HepG2 (cell line): Measurements from ENCODE around the gene UBQLN1. TPM values are rescaled to one million over a fixed set of nuclear protein-coding genes. Genes with fewer than 3 reads are reported as not detected.

ENCODE experiments used
- ARNT ChIP-seq: fragments of 450-650 bp; IDR thresholded peaks from 2 replicates; pipeline ENCODE4 v1.6.1; 2017
- CBX2 ChIP-seq, 2 experiments: fragments of 200-600 bp in 1 of 2; sonication (generic); formaldehyde crosslinking in 1 of 2; IDR thresholded peaks; 2 replicates each; pipeline versions ENCODE4 v1.7.0 to v1.8.1; 2018 to 2022; ENCODE audit warnings: low read depth in 2 of 2, low read length in 1 of 2, mild to moderate bottlenecking in 1 of 2, missing genetic modification reagents in 1 of 2
- CC2D1A ChIP-seq: sonication (generic); formaldehyde crosslinking; IDR thresholded peaks from 2 replicates; pipeline ENCODE4 v1.8.1; 2023; ENCODE audit warnings: mild to moderate bottlenecking, missing genetic modification reagents
- CEBPB ChIP-seq: IDR thresholded peaks from 2 replicates; pipeline ENCODE4 v1.6.1; 2011; ENCODE audit warnings: low read depth, low read length, improper control_type of control experiment, borderline replicate concordance
- CEBPG ChIP-seq: IDR thresholded peaks from 2 replicates; pipeline ENCODE4 v1.6.1; 2016
- FOXK1 ChIP-seq: sonication (generic); formaldehyde crosslinking; IDR thresholded peaks from 2 replicates; pipeline ENCODE4 v1.4.0; 2020; ENCODE audit warnings: low read depth, missing genetic modification reagents, borderline replicate concordance
- IRX3 ChIP-seq: sonication (generic); formaldehyde crosslinking; IDR thresholded peaks from 2 replicates; pipeline ENCODE4 v1.8.1; 2023; ENCODE audit warnings: mild to moderate bottlenecking, low read depth, missing genetic modification reagents, borderline replicate concordance
- KMT2B ChIP-seq: IDR thresholded peaks from 2 replicates; pipeline ENCODE4 v1.6.1; 2016; ENCODE audit warnings: missing genetic modification reagents, missing compliant biosample characterization
- MAFF ChIP-seq: IDR thresholded peaks from 2 replicates; pipeline ENCODE4 v1.6.1; 2011; ENCODE audit warnings: low read depth, low read length, improper control_type of control experiment
- NR2C2 ChIP-seq: sonication (generic); formaldehyde crosslinking; IDR thresholded peaks from 2 replicates; pipeline ENCODE4 v1.4.0; 2020; ENCODE audit warnings: missing genetic modification reagents, mild to moderate bottlenecking, moderate library complexity, borderline replicate concordance
- POLR2G ChIP-seq: fragments of 200-400 bp; formaldehyde crosslinking; IDR thresholded peaks from 2 replicates; pipeline ENCODE4 v1.6.1; 2018; ENCODE audit warnings: mild to moderate bottlenecking, low read depth, low read length, moderate library complexity
- RAD51 ChIP-seq: fragments of 450-650 bp; IDR thresholded peaks from 2 replicates; pipeline ENCODE4 v1.6.1; 2016; ENCODE audit warnings: borderline replicate concordance
- RARG ChIP-seq: sonication (generic); formaldehyde crosslinking; IDR thresholded peaks from 2 replicates; pipeline ENCODE4 v1.4.0; 2020; ENCODE audit warnings: low read depth, mild to moderate bottlenecking, missing genetic modification reagents
- SCMH1 ChIP-seq: sonication (generic); formaldehyde crosslinking; IDR thresholded peaks from 2 replicates; pipeline ENCODE4 v1.9.0; 2021; ENCODE audit warnings: missing genetic modification reagents, mild to moderate bottlenecking, borderline replicate concordance
- SOX13 ChIP-seq, 3 experiments: fragments of 450-650 bp in 1 of 3; sonication (generic) in 1 of 3; formaldehyde crosslinking in 1 of 3; IDR thresholded peaks in 2 of 3; conservative IDR thresholded peaks in 1 of 3; 2 replicates each; pipeline versions ENCODE4 v1.5.0 to v1.6.1; 2016 to 2020; ENCODE audit warnings: antibody characterized with exemption in 1 of 3, mild to moderate bottlenecking in 1 of 3, missing compliant biosample characterization in 1 of 3, missing genetic modification reagents in 1 of 3, moderate library complexity in 1 of 3
- TBX3 ChIP-seq: fragments of 450-650 bp; IDR thresholded peaks from 2 replicates; pipeline ENCODE4 v1.6.1; 2017; ENCODE audit warnings: antibody characterized with exemption, mild to moderate bottlenecking, inconsistent platforms, borderline replicate concordance
- TGIF2 ChIP-seq: IDR thresholded peaks from 2 replicates; pipeline ENCODE4 v1.6.1; 2016; ENCODE audit warnings: control low read depth, missing compliant biosample characterization
- TOPORS ChIP-seq: sonication (generic); formaldehyde crosslinking; IDR thresholded peaks from 2 replicates; pipeline ENCODE4 v1.8.0; 2023; ENCODE audit warnings: mild to moderate bottlenecking, missing genetic modification reagents
- ZBTB21 ChIP-seq: sonication (generic); formaldehyde crosslinking; IDR thresholded peaks from 2 replicates; pipeline ENCODE4 v1.4.0; 2020; ENCODE audit warnings: missing genetic modification reagents
- ZFP90 ChIP-seq: sonication (generic); formaldehyde crosslinking; IDR thresholded peaks from 2 replicates; pipeline ENCODE4 v1.8.0; 2022; ENCODE audit warnings: missing genetic modification reagents, mild to moderate bottlenecking, inconsistent platforms, borderline replicate concordance
- ZFY ChIP-seq: sonication (generic); formaldehyde crosslinking; IDR thresholded peaks from 2 replicates; pipeline ENCODE4 v1.4.0; 2020; ENCODE audit warnings: missing genetic modification reagents
- ZNF530 ChIP-seq: sonication (generic); formaldehyde crosslinking; IDR thresholded peaks from 2 replicates; pipeline ENCODE4 v1.5.0; 2020; ENCODE audit warnings: low read depth, mild to moderate bottlenecking, missing genetic modification reagents
- ZNF749 ChIP-seq: sonication (generic); formaldehyde crosslinking; IDR thresholded peaks from 2 replicates; pipeline ENCODE4 v1.8.0; 2022; ENCODE audit warnings: mild to moderate bottlenecking, missing genetic modification reagents, moderate library complexity, borderline replicate concordance
- polyA plus RNA-seq, 8 experiments: library from polyadenylated mRNA; depleted of rRNA in 3 of 8; stranded (reverse) in 7 of 8; unstranded in 1 of 8; fragments of >200 nt; fragmentation: Illumina TruSeq in 4 of 8; extraction: Trizol in 4 of 8; gene quantifications; 2 replicates each; pipeline versions ENCODE4 v1.2.1 to v1.2.3, GENCODE V29; 2011 to 2016; ENCODE audit warnings: low read depth in 4 of 8, missing spikeins in 1 of 8, mixed read lengths in 1 of 8; ENCODE audit not compliant: insufficient read depth in 1 of 8
- total RNA-seq, 5 experiments: library from RNA; depleted of rRNA; stranded (reverse); fragments of >200 nt; fragmentation: Illumina TruSeq; extraction: Trizol; gene quantifications; 2 replicates each; pipeline ENCODE4 v1.2.3, GENCODE V29; 2016; ENCODE audit warnings: low read depth in 1 of 5
- TF ChIP-seq, protein P1 (sequence below): IDR thresholded peaks from 2 replicates; pipeline ENCODE4 v1.6.1; 2016
- TF ChIP-seq, protein P2 (sequence below): sonication (generic); formaldehyde crosslinking; IDR thresholded peaks from 2 replicates; pipeline ENCODE4 v1.5.1; 2020; ENCODE audit warnings: missing genetic modification reagents, mild to moderate bottlenecking, borderline replicate concordance
- TF ChIP-seq, protein P3 (sequence below): sonication (generic); formaldehyde crosslinking; IDR thresholded peaks from 2 replicates; pipeline ENCODE4 v1.5.0; 2020; ENCODE audit warnings: missing genetic modification reagents

Gene UBQLN1
- total and polyA plus RNA-seq, 2 of the 13 experiments (the other 11 are each of a cell fraction or from before 2014, with no cell fraction given): 78.1 to 83.8 TPM

DNA sequence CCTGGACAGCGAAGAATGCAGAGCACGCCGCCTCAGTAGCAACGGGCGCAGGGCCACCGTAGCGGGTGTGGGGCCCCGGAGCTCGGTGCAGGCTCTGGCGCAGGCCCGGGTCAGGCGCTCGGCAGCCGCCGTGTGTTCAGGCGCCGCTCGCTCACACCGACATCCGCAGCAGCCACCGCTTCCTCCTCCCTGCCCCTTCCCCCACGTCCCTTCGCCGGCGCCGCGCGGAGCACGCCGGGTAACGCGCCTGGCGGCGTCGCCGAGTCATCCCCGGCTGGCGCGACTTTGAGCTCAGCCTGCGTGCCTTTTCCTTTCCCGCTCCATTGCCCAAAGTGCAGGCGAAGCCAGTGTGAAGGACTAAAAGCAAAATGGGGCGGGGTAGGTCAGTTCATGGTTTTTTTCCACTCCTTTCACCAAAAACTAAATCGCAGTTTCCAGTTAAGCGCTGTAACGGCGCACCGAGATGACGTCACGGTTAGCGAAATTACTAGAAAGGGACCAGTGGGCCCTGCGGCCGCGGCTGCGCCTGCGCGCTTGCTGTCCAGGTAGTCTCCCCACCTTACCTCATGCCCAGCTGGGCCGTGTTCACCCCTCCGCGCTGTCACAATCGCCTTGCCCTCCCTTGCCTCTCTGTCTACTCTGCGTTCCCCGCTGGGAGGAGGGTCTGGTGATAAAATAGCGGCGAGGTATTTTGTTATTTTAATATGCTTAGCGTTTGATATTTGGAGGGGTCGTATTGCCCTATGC lies at the start of gene UBQLN1 (continued):
- TF ChIP-seq TBX3 (peak; percentile 38; the same call in 1 of the 2 replicates), CC2D1A (CRISPR knock-in tag) (no peak), TGIF2 (CRISPR knock-in tag) (no peak), ZFP90 (CRISPR knock-in tag) (peak; percentile 19; the same call in 1 of the 2 replicates), NR2C2 (CRISPR knock-in tag) (peak; percentile 70), FOXK1 (CRISPR knock-in tag) (peak; percentile 70), ZNF749 (CRISPR knock-in tag) (0 out of 2 replicates have a peak, but pooled peaks have one; percentile 82), CBX2 (IDR thresholded peaks at IDR 0.05; ENCODE audit: low read depth, low read length) (no peak), CBX2 (CRISPR knock-in tag; IDR thresholded peaks at IDR 0.05; ENCODE audit: low read depth) (0 out of 2 replicates have a peak, but pooled peaks have one; percentile 35), TOPORS (CRISPR knock-in tag) (peak; percentile 67; the same call in 1 of the 2 replicates), ZBTB21 (CRISPR knock-in tag) (peak; percentile 75; the same call in 1 of the 2 replicates), RARG (CRISPR knock-in tag) (no peak), CEBPG (no peak; the same call in 1 of the 2 replicates), SCMH1 (CRISPR knock-in tag) (no peak), SOX13 (IDR thresholded peaks at IDR 0.05) (0 out of 2 replicates have a peak, but pooled peaks have one; percentile 9), SOX13 (CRISPR knock-in tag; conservative IDR thresholded peaks at IDR 0.05 in 1 of 2, IDR thresholded peaks at IDR 0.05 in 1 of 2) (no peak; a peak in 1 of 4 replicates), KMT2B (CRISPR knock-in tag) (peak; percentile 98), ZNF530 (CRISPR knock-in tag) (no peak), CEBPB (no peak), IRX3 (CRISPR knock-in tag) (0 out of 2 replicates have a peak, but pooled peaks have one; percentile 50), ZFY (CRISPR knock-in tag) (peak; percentile 94), POLR2G (peak; percentile 88), ARNT (no peak), MAFF (no peak), RAD51 (no peak)
- TF ChIP-seq, protein P1, sequence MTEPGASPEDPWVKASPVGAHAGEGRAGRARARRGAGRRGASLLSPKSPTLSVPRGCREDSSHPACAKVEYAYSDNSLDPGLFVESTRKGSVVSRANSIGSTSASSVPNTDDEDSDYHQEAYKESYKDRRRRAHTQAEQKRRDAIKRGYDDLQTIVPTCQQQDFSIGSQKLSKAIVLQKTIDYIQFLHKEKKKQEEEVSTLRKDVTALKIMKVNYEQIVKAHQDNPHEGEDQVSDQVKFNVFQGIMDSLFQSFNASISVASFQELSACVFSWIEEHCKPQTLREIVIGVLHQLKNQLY (CRISPR knock-in tag): 0 out of 2 replicates have a peak, but pooled peaks have one; percentile 20
- TF ChIP-seq, protein P2, sequence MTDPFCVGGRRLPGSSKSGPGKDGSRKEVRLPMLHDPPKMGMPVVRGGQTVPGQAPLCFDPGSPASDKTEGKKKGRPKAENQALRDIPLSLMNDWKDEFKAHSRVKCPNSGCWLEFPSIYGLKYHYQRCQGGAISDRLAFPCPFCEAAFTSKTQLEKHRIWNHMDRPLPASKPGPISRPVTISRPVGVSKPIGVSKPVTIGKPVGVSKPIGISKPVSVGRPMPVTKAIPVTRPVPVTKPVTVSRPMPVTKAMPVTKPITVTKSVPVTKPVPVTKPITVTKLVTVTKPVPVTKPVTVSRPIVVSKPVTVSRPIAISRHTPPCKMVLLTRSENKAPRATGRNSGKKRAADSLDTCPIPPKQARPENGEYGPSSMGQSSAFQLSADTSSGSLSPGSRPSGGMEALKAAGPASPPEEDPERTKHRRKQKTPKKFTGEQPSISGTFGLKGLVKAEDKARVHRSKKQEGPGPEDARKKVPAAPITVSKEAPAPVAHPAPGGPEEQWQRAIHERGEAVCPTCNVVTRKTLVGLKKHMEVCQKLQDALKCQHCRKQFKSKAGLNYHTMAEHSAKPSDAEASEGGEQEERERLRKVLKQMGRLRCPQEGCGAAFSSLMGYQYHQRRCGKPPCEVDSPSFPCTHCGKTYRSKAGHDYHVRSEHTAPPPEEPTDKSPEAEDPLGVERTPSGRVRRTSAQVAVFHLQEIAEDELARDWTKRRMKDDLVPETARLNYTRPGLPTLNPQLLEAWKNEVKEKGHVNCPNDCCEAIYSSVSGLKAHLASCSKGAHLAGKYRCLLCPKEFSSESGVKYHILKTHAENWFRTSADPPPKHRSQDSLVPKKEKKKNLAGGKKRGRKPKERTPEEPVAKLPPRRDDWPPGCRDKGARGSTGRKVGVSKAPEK (CRISPR knock-in tag): 0 out of 2 replicates have a peak, but pooled peaks have one; percentile 31
- TF ChIP-seq, protein P3, sequence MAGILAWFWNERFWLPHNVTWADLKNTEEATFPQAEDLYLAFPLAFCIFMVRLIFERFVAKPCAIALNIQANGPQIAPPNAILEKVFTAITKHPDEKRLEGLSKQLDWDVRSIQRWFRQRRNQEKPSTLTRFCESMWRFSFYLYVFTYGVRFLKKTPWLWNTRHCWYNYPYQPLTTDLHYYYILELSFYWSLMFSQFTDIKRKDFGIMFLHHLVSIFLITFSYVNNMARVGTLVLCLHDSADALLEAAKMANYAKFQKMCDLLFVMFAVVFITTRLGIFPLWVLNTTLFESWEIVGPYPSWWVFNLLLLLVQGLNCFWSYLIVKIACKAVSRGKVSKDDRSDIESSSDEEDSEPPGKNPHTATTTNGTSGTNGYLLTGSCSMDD (CRISPR knock-in tag): no peak
